Measurements from ENCODE around the gene BTN1A1. TPM values are rescaled to one million over a fixed set of nuclear protein-coding genes. Genes with fewer than 3 reads are reported as not detected.

Gene BTN1A1
- total RNA-seq, 1 experiment from 2014 or later, result 0.10 TPM

GRCh38 chr6:26552640-26553188, 52.6 kb downstream of the BTN1A1 start:
- DNase-seq (ENCODE audit: low read depth, low spot score), result no peak

GRCh38 chr6:26553264-26553634, 53.1 kb downstream of the BTN1A1 start:
- intact Hi-C loops (cut with micrococcal nuclease; ENCODE audit: unreplicated experiment) (loop anchor here (5.0 kb wide), 1 partner anchor 211 kb away; no protein-coding TSS in a partner anchor), in situ Hi-C loops (cut with HindIII; ENCODE audit: low pct_unique_long_range_greater_than_20kb, low sequenced_read_pairs) (no loop called here)
- Histone ChIP-seq H3K27me3 (ENCODE audit: control insufficient read depth, insufficient read depth, low read length) (no peaks in the 10 kb centered on the region), H3K27ac (ENCODE audit: low read length) (peak overlapping the region; percentile 73; the same call in 1 of the 2 replicates), H3K4me3 (ENCODE audit: low read depth in 2 of 2, low read length in 2 of 2) (peak overlapping the region; percentile 77 to 96), H3K9me3 (ENCODE audit: control insufficient read depth, insufficient read depth, low read depth, low read length) (no peaks in the 10 kb centered on the region), H3K4me1 (ENCODE audit: control insufficient read depth, insufficient read depth, low read length) (peaks cover 23% of the 10 kb centered on the region), H3K36me3 (ENCODE audit: control insufficient read depth, insufficient read depth, low read length) (no peaks in the 10 kb centered on the region)
- peak; percentile 43 for ATAC-seq
- ChIA-PET CTCF (no interaction called here), POLR2A (no interaction called here)
- no TSS peak for BruUV-seq (replicated peaks)
- no peak for DNase-seq (ENCODE audit: low read depth, low spot score)
- TF ChIP-seq CTCF (IDR thresholded peaks at IDR 0.05) (no peak), POLR2AphosphoS5 (IDR thresholded peaks at IDR 0.05; ENCODE audit: low read depth, low read length) (no peak; the same call in 1 of the 2 replicates), TCF7L2 (IDR thresholded peaks at IDR 0.05; ENCODE audit: low read depth, low read length) (no peak), SIN3A (IDR thresholded peaks at IDR 0.05; ENCODE audit: borderline replicate concordance, insufficient read depth, low read depth, low read length) (no peak)
- TF ChIP-seq, protein P1, sequence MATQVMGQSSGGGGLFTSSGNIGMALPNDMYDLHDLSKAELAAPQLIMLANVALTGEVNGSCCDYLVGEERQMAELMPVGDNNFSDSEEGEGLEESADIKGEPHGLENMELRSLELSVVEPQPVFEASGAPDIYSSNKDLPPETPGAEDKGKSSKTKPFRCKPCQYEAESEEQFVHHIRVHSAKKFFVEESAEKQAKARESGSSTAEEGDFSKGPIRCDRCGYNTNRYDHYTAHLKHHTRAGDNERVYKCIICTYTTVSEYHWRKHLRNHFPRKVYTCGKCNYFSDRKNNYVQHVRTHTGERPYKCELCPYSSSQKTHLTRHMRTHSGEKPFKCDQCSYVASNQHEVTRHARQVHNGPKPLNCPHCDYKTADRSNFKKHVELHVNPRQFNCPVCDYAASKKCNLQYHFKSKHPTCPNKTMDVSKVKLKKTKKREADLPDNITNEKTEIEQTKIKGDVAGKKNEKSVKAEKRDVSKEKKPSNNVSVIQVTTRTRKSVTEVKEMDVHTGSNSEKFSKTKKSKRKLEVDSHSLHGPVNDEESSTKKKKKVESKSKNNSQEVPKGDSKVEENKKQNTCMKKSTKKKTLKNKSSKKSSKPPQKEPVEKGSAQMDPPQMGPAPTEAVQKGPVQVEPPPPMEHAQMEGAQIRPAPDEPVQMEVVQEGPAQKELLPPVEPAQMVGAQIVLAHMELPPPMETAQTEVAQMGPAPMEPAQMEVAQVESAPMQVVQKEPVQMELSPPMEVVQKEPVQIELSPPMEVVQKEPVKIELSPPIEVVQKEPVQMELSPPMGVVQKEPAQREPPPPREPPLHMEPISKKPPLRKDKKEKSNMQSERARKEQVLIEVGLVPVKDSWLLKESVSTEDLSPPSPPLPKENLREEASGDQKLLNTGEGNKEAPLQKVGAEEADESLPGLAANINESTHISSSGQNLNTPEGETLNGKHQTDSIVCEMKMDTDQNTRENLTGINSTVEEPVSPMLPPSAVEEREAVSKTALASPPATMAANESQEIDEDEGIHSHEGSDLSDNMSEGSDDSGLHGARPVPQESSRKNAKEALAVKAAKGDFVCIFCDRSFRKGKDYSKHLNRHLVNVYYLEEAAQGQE (IDR thresholded peaks at IDR 0.05; ENCODE audit: insufficient read depth in 1 of 2, low read depth in 2 of 2, low read length in 1 of 2), result no peak

More at GRCh38 chr6:26552640-26553188, 52.6 kb downstream of the BTN1A1 start:
- intact Hi-C loops (cut with micrococcal nuclease; ENCODE audit: unreplicated experiment) (loop anchor here (5.0 kb wide), 1 partner anchor 210 kb away; no protein-coding TSS in a partner anchor), in situ Hi-C loops (cut with HindIII; ENCODE audit: low pct_unique_long_range_greater_than_20kb, low sequenced_read_pairs) (no loop called here)
- TF ChIP-seq, protein P1 (IDR thresholded peaks at IDR 0.05; ENCODE audit: insufficient read depth in 1 of 2, low read depth in 2 of 2, low read length in 1 of 2), result no peak
- TF ChIP-seq TCF7L2 (IDR thresholded peaks at IDR 0.05; ENCODE audit: low read depth, low read length), result no peak
- TF ChIP-seq SIN3A (IDR thresholded peaks at IDR 0.05; ENCODE audit: borderline replicate concordance, insufficient read depth, low read depth, low read length), result no peak
- no peak for TF ChIP-seq POLR2AphosphoS5 (IDR thresholded peaks at IDR 0.05; ENCODE audit: low read depth, low read length)
- TF ChIP-seq CTCF (IDR thresholded peaks at IDR 0.05), result no peak
- ChIA-PET CTCF (no interaction called here), POLR2A (no interaction called here)
- Histone ChIP-seq H3K9me3 (ENCODE audit: control insufficient read depth, insufficient read depth, low read depth, low read length) (no peaks in the 10 kb centered on the region), H3K36me3 (ENCODE audit: control insufficient read depth, insufficient read depth, low read length) (no peaks in the 10 kb centered on the region), H3K27ac (ENCODE audit: low read length) (0 out of 2 replicates have a peak overlapping the region, but pooled peaks have one; percentile 20), H3K4me1 (ENCODE audit: control insufficient read depth, insufficient read depth, low read length) (peaks cover 23% of the 10 kb centered on the region), H3K4me3 (ENCODE audit: low read depth in 2 of 2, low read length in 2 of 2) (peak overlapping the region; percentile 77 to 96), H3K27me3 (ENCODE audit: control insufficient read depth, insufficient read depth, low read length) (no peaks in the 10 kb centered on the region)
- ATAC-seq, result no peak
- no TSS peak for BruUV-seq (replicated peaks)

Measured in Panc1 (cell line).